Caco-2 (cell line): ENCODE measurements around the gene NAT9. TPM values are rescaled to one million over a fixed set of nuclear protein-coding genes. Genes with fewer than 3 reads are reported as not detected.

Experiments used
- BruUV-seq: library from RNA; stranded (reverse); fragments of 400-500 nt; replicated peaks from 2 replicates; lab custom pipeline; 2021; lab: Mats Ljungman, UMichigan
- CTCF ChIA-PET: fragments of 300-600 bp; sonication (Branson Sonifier 250); formaldehyde crosslinking; loops from one replicate; lab custom pipeline; 2022; ENCODE audit warnings: antibody characterized with exemption; lab: Charles Lee
- POLR2A ChIA-PET: fragments of 300-600 bp; sonication (Branson Sonifier 250); formaldehyde crosslinking; loops from one replicate; lab custom pipeline; 2022; ENCODE audit warnings: antibody characterized with exemption; lab: Charles Lee
- DNase-seq, 2 experiments: peaks; one replicate each; pipeline versions ENCODE4 v3.0.0 to v3.0.0-alpha.2; 2020 to 2022
- H3K27me3 ChIP-seq: replicated peaks from 2 replicates; pipeline ENCODE4 v1.6.0; 2011; ENCODE audit warnings: low read length; ENCODE audit not compliant: control insufficient read depth, insufficient read depth
- H3K36me3 ChIP-seq: 2 replicates; pipeline ENCODE4 v1.5.1; 2011; ENCODE audit warnings: low read length; ENCODE audit not compliant: control insufficient read depth, insufficient read depth
- H3K4me1 ChIP-seq: fragments of 250-450 bp; sonication (Bioruptor Pico); 2 replicates; pipeline ENCODE4 v1.5.1; 2020; ENCODE audit warnings: mild to moderate bottlenecking
- H3K4me3 ChIP-seq: 2 replicates; pipeline ENCODE4 v1.5.1; 2011; ENCODE audit warnings: low read depth, mild to moderate bottlenecking, control low read depth, low read length
- H3K9me3 ChIP-seq: fragments of 250-450 bp; sonication (Bioruptor Pico); 2 replicates; pipeline ENCODE4 v1.5.1; 2020; ENCODE audit warnings: mild to moderate bottlenecking, moderate library complexity
- H3K27ac Mint-ChIP-seq: one replicate; pipeline ENCODE4 v1.8.0; 2022; ENCODE audit warnings: mixed read lengths; ENCODE audit not compliant: unreplicated experiment
- H3K27me3 Mint-ChIP-seq: one replicate; pipeline ENCODE4 v1.8.0; 2022; ENCODE audit warnings: mixed read lengths; ENCODE audit not compliant: insufficient read depth, unreplicated experiment
- H3K36me3 Mint-ChIP-seq: one replicate; pipeline ENCODE4 v1.8.0; 2022; ENCODE audit warnings: mild to moderate bottlenecking, mixed read lengths; ENCODE audit not compliant: insufficient read depth, unreplicated experiment
- H3K4me1 Mint-ChIP-seq: one replicate; pipeline ENCODE4 v1.8.0; 2022; ENCODE audit warnings: low read depth, mixed read lengths; ENCODE audit not compliant: unreplicated experiment
- H3K4me3 Mint-ChIP-seq: one replicate; pipeline ENCODE4 v1.8.0; 2022; ENCODE audit warnings: mild to moderate bottlenecking, moderate library complexity, mixed read lengths; ENCODE audit not compliant: unreplicated experiment
- H3K9me3 Mint-ChIP-seq: one replicate; pipeline ENCODE4 v1.8.0; 2022; ENCODE audit warnings: mixed read lengths; ENCODE audit not compliant: unreplicated experiment
- intact Hi-C: fragments of 100-400 bp; cut with micrococcal nuclease; formaldehyde crosslinking; loops from one replicate; pipeline ENCODE4 v1.10.0; 2022; ENCODE audit not compliant: unreplicated experiment
- total RNA-seq: library from RNA; stranded (reverse); gene quantifications from 2 replicates; pipeline ENCODE4 v1.2.3, GENCODE V29; 2022
- TF ChIP-seq, protein P1 (sequence below), 2 experiments: fragments of 200-600 bp in 1 of 2; IDR thresholded peaks; 1 replicate in 1 of 2; 2 replicates in 1 of 2; pipeline versions ENCODE4 v1.5.1 to v1.8.0; 2011 to 2022; ENCODE audit warnings: antibody characterized with exemption in 1 of 2, control low read depth in 1 of 2, inconsistent platforms in 1 of 2, low read depth in 1 of 2, low read length in 1 of 2, mild to moderate bottlenecking in 1 of 2, moderate library complexity in 1 of 2; ENCODE audit not compliant: insufficient read depth in 1 of 2, severe bottlenecking in 1 of 2, unreplicated experiment in 1 of 2

The NAT9 gene
- total RNA-seq, 1 experiment from 2014 or later: 84.5 TPM

DNA sequence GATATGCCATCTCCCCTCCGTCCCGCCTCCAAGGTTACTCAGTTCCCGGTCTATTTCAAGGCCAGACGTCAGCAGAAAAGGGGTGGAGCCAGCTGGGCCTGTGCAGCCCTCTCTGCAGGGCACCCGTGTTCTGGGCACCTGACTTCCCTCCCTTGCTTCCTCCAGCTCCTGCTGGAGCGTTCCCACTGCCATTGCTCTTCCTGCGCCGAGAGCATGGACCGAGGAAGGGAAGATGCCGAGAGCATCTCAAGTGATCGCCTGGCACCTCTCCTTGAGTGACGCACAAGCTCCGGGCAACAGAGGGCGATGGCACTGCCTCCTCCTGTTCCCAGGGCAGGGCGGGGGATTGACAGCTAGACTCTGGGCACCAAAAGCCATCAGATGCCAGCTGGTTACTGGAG is 29.4 kb upstream of the NAT9 start:
- BruUV-seq: no TSS peak
- Mint-ChIP-seq H3K9me3 (no peaks in the 10 kb centered on the region), H3K27me3 (no peaks in the 10 kb centered on the region), H3K4me3 (no peak overlapping the region), H3K4me1 (no peaks in the 10 kb centered on the region), H3K36me3 (no peaks in the 10 kb centered on the region), H3K27ac (no peak overlapping the region)
- TF ChIP-seq, protein P1, sequence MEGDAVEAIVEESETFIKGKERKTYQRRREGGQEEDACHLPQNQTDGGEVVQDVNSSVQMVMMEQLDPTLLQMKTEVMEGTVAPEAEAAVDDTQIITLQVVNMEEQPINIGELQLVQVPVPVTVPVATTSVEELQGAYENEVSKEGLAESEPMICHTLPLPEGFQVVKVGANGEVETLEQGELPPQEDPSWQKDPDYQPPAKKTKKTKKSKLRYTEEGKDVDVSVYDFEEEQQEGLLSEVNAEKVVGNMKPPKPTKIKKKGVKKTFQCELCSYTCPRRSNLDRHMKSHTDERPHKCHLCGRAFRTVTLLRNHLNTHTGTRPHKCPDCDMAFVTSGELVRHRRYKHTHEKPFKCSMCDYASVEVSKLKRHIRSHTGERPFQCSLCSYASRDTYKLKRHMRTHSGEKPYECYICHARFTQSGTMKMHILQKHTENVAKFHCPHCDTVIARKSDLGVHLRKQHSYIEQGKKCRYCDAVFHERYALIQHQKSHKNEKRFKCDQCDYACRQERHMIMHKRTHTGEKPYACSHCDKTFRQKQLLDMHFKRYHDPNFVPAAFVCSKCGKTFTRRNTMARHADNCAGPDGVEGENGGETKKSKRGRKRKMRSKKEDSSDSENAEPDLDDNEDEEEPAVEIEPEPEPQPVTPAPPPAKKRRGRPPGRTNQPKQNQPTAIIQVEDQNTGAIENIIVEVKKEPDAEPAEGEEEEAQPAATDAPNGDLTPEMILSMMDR (IDR thresholded peaks at IDR 0.05; ENCODE audit: insufficient read depth in 1 of 2, low read depth in 1 of 2, low read length in 1 of 2, severe bottlenecking in 1 of 2, unreplicated experiment in 1 of 2): no peak
- H3K36me3 ChIP-seq: 0 out of 2 replicates have a peak, but pooled peaks cover 1% of the 10 kb centered on the region
- no peaks in the 10 kb centered on the region for H3K27me3 ChIP-seq
- CTCF ChIA-PET: no interaction called here
- intact Hi-C loops: no loop called here
- H3K4me1 ChIP-seq: no peaks in the 10 kb centered on the region
- POLR2A ChIA-PET: interaction anchor here (0.5 kb wide), 1 partner anchor 68 kb away, joined by 8 read pairs; no protein-coding TSS in a partner anchor
- no peak overlapping the region for H3K4me3 ChIP-seq
- H3K9me3 ChIP-seq: no peaks in the 10 kb centered on the region
- DNase-seq: no peak

DNA sequence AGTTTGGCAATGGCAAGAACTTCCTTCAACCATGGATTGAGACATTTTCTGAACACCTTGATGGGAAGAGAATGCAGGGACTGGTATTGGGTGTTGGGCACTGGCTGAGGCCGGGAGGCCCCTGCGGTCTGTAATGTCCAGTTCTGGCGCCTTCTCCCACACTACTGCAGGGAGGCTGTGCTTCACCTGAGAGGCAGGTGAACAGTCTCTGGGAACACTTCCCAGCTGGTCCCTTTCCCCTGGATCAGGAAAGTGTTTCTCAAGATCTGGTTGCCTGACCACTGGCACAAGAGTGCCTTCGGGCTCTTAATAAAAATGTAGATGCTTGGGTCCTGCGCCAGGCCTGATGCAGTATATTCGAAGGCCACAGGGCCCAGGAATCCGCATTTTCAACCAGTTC is 28.5 kb upstream of the NAT9 start:
- H3K4me3 Mint-ChIP-seq: no peak overlapping the region
- no peaks in the 10 kb centered on the region for H3K4me1 Mint-ChIP-seq
- Histone ChIP-seq H3K4me1 (no peaks in the 10 kb centered on the region), H3K36me3 (peaks cover 2% of the 10 kb centered on the region; the same call in 1 of the 2 replicates), H3K27me3 (no peaks in the 10 kb centered on the region), H3K4me3 (no peak overlapping the region), H3K9me3 (no peaks in the 10 kb centered on the region)
- no peak overlapping the region for H3K27ac Mint-ChIP-seq
- H3K9me3 Mint-ChIP-seq: no peaks in the 10 kb centered on the region
- no peak for DNase-seq
- ChIA-PET CTCF (no interaction called here), POLR2A (interaction anchor here (0.5 kb wide), 1 partner anchor 69 kb away, joined by 8 read pairs; no protein-coding TSS in a partner anchor)
- H3K36me3 Mint-ChIP-seq: no peaks in the 10 kb centered on the region
- BruUV-seq: no TSS peak
- TF ChIP-seq, protein P1 (IDR thresholded peaks at IDR 0.05; ENCODE audit: insufficient read depth in 1 of 2, low read depth in 1 of 2, low read length in 1 of 2, severe bottlenecking in 1 of 2, unreplicated experiment in 1 of 2): no peak
- intact Hi-C loops: no loop called here
- no peaks in the 10 kb centered on the region for H3K27me3 Mint-ChIP-seq

DNA sequence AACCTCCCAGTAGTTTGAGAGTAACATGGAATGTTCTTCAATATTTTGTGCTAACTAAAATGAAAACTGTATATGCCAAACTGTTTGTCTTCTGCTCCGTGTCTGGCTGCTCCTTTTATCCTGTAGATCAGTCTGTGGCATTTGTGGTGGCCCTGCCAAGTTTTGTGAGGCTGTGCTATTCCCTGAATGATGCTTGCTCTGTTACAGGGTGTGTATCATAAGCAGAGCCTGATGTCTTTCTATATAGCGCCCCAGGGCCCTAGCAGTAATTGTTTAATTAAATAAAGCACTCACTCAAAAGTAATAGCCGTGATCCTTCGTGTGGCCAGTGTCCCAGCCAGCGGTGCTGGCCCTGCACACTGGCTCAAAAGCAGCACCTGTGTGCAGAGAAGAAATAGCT is 27.8 kb upstream of the NAT9 start:
- ChIA-PET POLR2A (no interaction called here), CTCF (no interaction called here)
- Mint-ChIP-seq H3K4me1 (no peaks in the 10 kb centered on the region), H3K27ac (no peak overlapping the region), H3K36me3 (no peaks in the 10 kb centered on the region), H3K27me3 (no peaks in the 10 kb centered on the region), H3K9me3 (no peaks in the 10 kb centered on the region), H3K4me3 (no peak overlapping the region)
- no TSS peak for BruUV-seq
- Histone ChIP-seq H3K9me3 (no peaks in the 10 kb centered on the region), H3K27me3 (no peaks in the 10 kb centered on the region), H3K36me3 (peaks cover 2% of the 10 kb centered on the region; the same call in 1 of the 2 replicates), H3K4me3 (no peak overlapping the region), H3K4me1 (no peaks in the 10 kb centered on the region)
- TF ChIP-seq, protein P1 (IDR thresholded peaks at IDR 0.05; ENCODE audit: insufficient read depth in 1 of 2, low read depth in 1 of 2, low read length in 1 of 2, severe bottlenecking in 1 of 2, unreplicated experiment in 1 of 2): no peak
- intact Hi-C loops: no loop called here
- DNase-seq: no peak
